Measurements from ENCODE around the gene SESN2.

Gene SESN2

GRCh38 chr1:28260803-28261174 is 1.5 kb downstream of the SESN2 start:
- DNase-seq: no peak
- no peaks in the 10 kb centered on the region for H3K9me3 Mint-ChIP-seq
- CTCF ChIA-PET: interaction anchor here (1.5 kb wide), 2 partner anchors 12 to 99 kb away, joined by 3 to 9 read pairs; no protein-coding TSS in a partner anchor
- peak overlapping the region; percentile 74 for H3K4me3 Mint-ChIP-seq
- no peaks in the 10 kb centered on the region for H3K27me3 Mint-ChIP-seq
- peaks cover 4% of the 10 kb centered on the region for H3K36me3 Mint-ChIP-seq
- peak overlapping the region; percentile 51 for H3K27ac Mint-ChIP-seq
- peaks cover 50% of the 10 kb centered on the region for H3K4me1 Mint-ChIP-seq

GRCh38 chr1:28264897-28265296 is 5.6 kb downstream of the SESN2 start:
- H3K27ac Mint-ChIP-seq: no peak overlapping the region
- H3K36me3 Mint-ChIP-seq: peaks cover 2% of the 10 kb centered on the region
- H3K4me3 Mint-ChIP-seq: no peak overlapping the region
- H3K4me1 Mint-ChIP-seq: peaks cover 23% of the 10 kb centered on the region
- H3K9me3 Mint-ChIP-seq: no peaks in the 10 kb centered on the region
- DNase-seq: no peak
- no peaks in the 10 kb centered on the region for H3K27me3 Mint-ChIP-seq
- CTCF ChIA-PET: no interaction called here

- Mint-ChIP-seq H3K27me3 (no peaks in the 10 kb centered on the region), H3K27ac (no peak overlapping the region), H3K36me3 (peaks cover 2% of the 10 kb centered on the region), H3K9me3 (no peaks in the 10 kb centered on the region), H3K4me1 (peaks cover 22% of the 10 kb centered on the region), H3K4me3 (no peak overlapping the region)
- CTCF ChIA-PET: interaction anchor here (1.6 kb wide), 1 partner anchor 17 kb away, joined by 4 read pairs; no protein-coding TSS in a partner anchor
- DNase-seq: no peak
These were observed 6.3 kb downstream of the SESN2 start for GRCh38 chr1:28265577-28265976.

- DNase-seq: no peak
- no peaks in the 10 kb centered on the region for H3K27me3 Mint-ChIP-seq
- H3K4me1 Mint-ChIP-seq: peaks cover 10% of the 10 kb centered on the region
- H3K4me3 Mint-ChIP-seq: no peak overlapping the region
- H3K9me3 Mint-ChIP-seq: no peaks in the 10 kb centered on the region
- CTCF ChIA-PET: interaction anchor here (1.6 kb wide), 1 partner anchor 19 kb away, joined by 4 read pairs; no protein-coding TSS in a partner anchor
- no peak overlapping the region for H3K27ac Mint-ChIP-seq
- peaks cover 2% of the 10 kb centered on the region for H3K36me3 Mint-ChIP-seq
These were observed 7.6 kb downstream of the SESN2 start for GRCh38 chr1:28266920-28267322.

- no peak for DNase-seq
- Mint-ChIP-seq H3K9me3 (no peaks in the 10 kb centered on the region), H3K27me3 (no peaks in the 10 kb centered on the region), H3K27ac (no peak overlapping the region), H3K36me3 (peaks cover 2% of the 10 kb centered on the region), H3K4me3 (no peak overlapping the region), H3K4me1 (peaks cover 6% of the 10 kb centered on the region)
- CTCF ChIA-PET: no interaction called here
These were observed 8.3 kb downstream of the SESN2 start for GRCh38 chr1:28267633-28268032.

GRCh38 chr1:28269529-28269928 is 10.2 kb downstream of the SESN2 start:
- H3K27ac Mint-ChIP-seq: no peak overlapping the region
- H3K4me1 Mint-ChIP-seq: peaks cover 2% of the 10 kb centered on the region
- CTCF ChIA-PET: interaction anchor here (2.3 kb wide), 1 partner anchor 21 kb away, joined by 8 read pairs; no protein-coding TSS in a partner anchor
- no peaks in the 10 kb centered on the region for H3K27me3 Mint-ChIP-seq
- H3K36me3 Mint-ChIP-seq: peaks cover 5% of the 10 kb centered on the region
- no peaks in the 10 kb centered on the region for H3K9me3 Mint-ChIP-seq
- no peak overlapping the region for H3K4me3 Mint-ChIP-seq
- DNase-seq: no peak

GRCh38 chr1:28272215-28272852 is 13.0 kb downstream of the SESN2 start:
- Mint-ChIP-seq H3K4me1 (no peaks in the 10 kb centered on the region), H3K27me3 (no peaks in the 10 kb centered on the region), H3K27ac (no peak overlapping the region), H3K4me3 (no peak overlapping the region), H3K9me3 (no peaks in the 10 kb centered on the region), H3K36me3 (peaks cover 8% of the 10 kb centered on the region)
- DNase-seq: no peak
- CTCF ChIA-PET: interaction anchor here (0.5 to 1.2 kb wide), 2 partner anchors 24 to 29 kb away, joined by 3 to 4 read pairs; no protein-coding TSS in a partner anchor

GRCh38 chr1:28273216-28273860 is 14.0 kb downstream of the SESN2 start:
- no peak for DNase-seq
- peaks cover 8% of the 10 kb centered on the region for H3K36me3 Mint-ChIP-seq
- H3K4me3 Mint-ChIP-seq: no peak overlapping the region
- H3K4me1 Mint-ChIP-seq: no peaks in the 10 kb centered on the region
- H3K27me3 Mint-ChIP-seq: no peaks in the 10 kb centered on the region
- no peaks in the 10 kb centered on the region for H3K9me3 Mint-ChIP-seq
- H3K27ac Mint-ChIP-seq: no peak overlapping the region
- CTCF ChIA-PET: interaction anchor here (0.5 to 1.2 kb wide), 3 partner anchors 25 to 87 kb away, joined by 3 to 4 read pairs (median 3); no protein-coding TSS in a partner anchor

GRCh38 chr1:28278763-28279162 is 19.4 kb downstream of the SESN2 start:
- CTCF ChIA-PET: interaction anchor here (0.7 kb wide), 1 partner anchor 324 kb away, joined by 3 read pairs; no protein-coding TSS in a partner anchor
- Mint-ChIP-seq H3K4me3 (no peak overlapping the region), H3K27me3 (no peaks in the 10 kb centered on the region)

GRCh38 chr1:28279721-28280120 is 20.4 kb downstream of the SESN2 start:
- no peaks in the 10 kb centered on the region for H3K9me3 Mint-ChIP-seq
- no peak overlapping the region for H3K4me3 Mint-ChIP-seq
- CTCF ChIA-PET: no interaction called here
- no peak for DNase-seq
- no peak overlapping the region for H3K27ac Mint-ChIP-seq
- peaks cover 17% of the 10 kb centered on the region for H3K4me1 Mint-ChIP-seq
- H3K36me3 Mint-ChIP-seq: peaks cover 21% of the 10 kb centered on the region
- H3K27me3 Mint-ChIP-seq: no peaks in the 10 kb centered on the region

More at GRCh38 chr1:28278763-28279162, 19.4 kb downstream of the SESN2 start:
- DNase-seq: no peak
- H3K36me3 Mint-ChIP-seq: peaks cover 21% of the 10 kb centered on the region
- no peak overlapping the region for H3K27ac Mint-ChIP-seq
- peaks cover 17% of the 10 kb centered on the region for H3K4me1 Mint-ChIP-seq
- no peaks in the 10 kb centered on the region for H3K9me3 Mint-ChIP-seq

GRCh38 chr1:28280501-28280900 is 21.2 kb downstream of the SESN2 start:
- Mint-ChIP-seq H3K9me3 (no peaks in the 10 kb centered on the region), H3K4me3 (no peak overlapping the region), H3K27ac (no peak overlapping the region), H3K36me3 (peaks cover 19% of the 10 kb centered on the region), H3K4me1 (peaks cover 17% of the 10 kb centered on the region), H3K27me3 (peaks cover 2% of the 10 kb centered on the region)
- CTCF ChIA-PET: no interaction called here
- DNase-seq: no peak

GRCh38 chr1:28280977-28281381 is 21.7 kb downstream of the SESN2 start:
- Mint-ChIP-seq H3K4me1 (peaks cover 17% of the 10 kb centered on the region), H3K36me3 (peaks cover 19% of the 10 kb centered on the region), H3K9me3 (no peaks in the 10 kb centered on the region), H3K4me3 (no peak overlapping the region), H3K27me3 (peaks cover 7% of the 10 kb centered on the region), H3K27ac (no peak overlapping the region)
- no peak for DNase-seq
- CTCF ChIA-PET: no interaction called here

GRCh38 chr1:28281608-28282425 is 22.5 kb downstream of the SESN2 start:
- no peak for DNase-seq
- CTCF ChIA-PET: no interaction called here
- peaks cover 11% of the 10 kb centered on the region for H3K27me3 Mint-ChIP-seq
- peaks cover 17% of the 10 kb centered on the region for H3K4me1 Mint-ChIP-seq
- H3K9me3 Mint-ChIP-seq: no peaks in the 10 kb centered on the region
- no peak overlapping the region for H3K4me3 Mint-ChIP-seq
- H3K27ac Mint-ChIP-seq: peak overlapping the region; percentile 24
- peaks cover 19% of the 10 kb centered on the region for H3K36me3 Mint-ChIP-seq

Data from activated naive CD4-positive, alpha-beta T cell treated with anti-CD3 and anti-CD28 coated beads, Interleukin-2, amount 10 ng/mL, durations not matched to agents 7 days and 5 days (primary cell).